ENCODE data around the gene HIVEP3.

DNA sequence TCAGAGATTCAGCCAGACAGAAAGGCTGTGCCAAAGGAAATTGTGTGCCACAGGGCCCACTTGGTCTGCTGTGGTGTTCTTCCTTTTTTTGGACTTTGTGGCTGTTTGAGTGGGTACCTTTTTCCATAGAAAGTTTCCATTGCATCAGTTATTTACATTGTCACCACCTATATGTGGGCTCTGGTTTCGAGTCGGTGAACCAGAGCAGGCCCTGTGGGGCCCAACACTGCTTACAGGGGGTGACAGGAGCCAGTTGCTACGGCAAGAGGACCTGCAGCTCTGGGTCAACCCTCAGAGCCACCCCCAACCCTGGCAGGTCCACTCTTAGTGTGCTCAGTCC lies 277.3 kb downstream of the HIVEP3 start:
- no peak for TF ChIP-seq CTCF (IDR thresholded peaks at IDR 0.05)
- no peak for TF ChIP-seq POLR2A (IDR thresholded peaks at IDR 0.05)
